Parathyroid adenoma (tissue), 2 donors: ENCODE results near the gene ABAT.
"Not testable (repeated sequence)": the region's sequence is repeated elsewhere in the genome, so short reads cannot be mapped to it uniquely, and the experiment has no call there.

Experiments
- H2AFZ ChIP-seq: fragments of 300-600 bp; sonication (generic); one replicate; pipeline ENCODE4 v1.7.0; 2017; ENCODE audit warnings: antibody characterized with exemption, mild to moderate bottlenecking
- H3K27ac ChIP-seq: fragments of 300-600 bp; sonication (generic); one replicate; pipeline ENCODE4 v1.7.0; 2017
- H3K27me3 ChIP-seq: fragments of 300-600 bp; sonication (generic); one replicate; pipeline ENCODE4 v1.7.0; 2017; ENCODE audit warnings: low read length; ENCODE audit not compliant: control insufficient read depth, insufficient read depth
- H3K36me3 ChIP-seq: fragments of 300-600 bp; sonication (generic); one replicate; pipeline ENCODE4 v1.7.0; 2017; ENCODE audit warnings: low read length; ENCODE audit not compliant: control insufficient read depth, insufficient read depth
- H3K4me1 ChIP-seq: fragments of 300-600 bp; sonication (generic); one replicate; pipeline ENCODE4 v1.7.0; 2017; ENCODE audit warnings: control low read depth
- H3K4me2 ChIP-seq: fragments of 300-600 bp; sonication (generic); one replicate; pipeline ENCODE4 v1.7.0; 2017; ENCODE audit warnings: low read length
- H3K4me3 ChIP-seq: fragments of 300-600 bp; sonication (generic); one replicate; pipeline ENCODE4 v1.7.0; 2017; ENCODE audit warnings: low read depth, low read length
- H3K79me2 ChIP-seq: fragments of 300-600 bp; sonication (generic); one replicate; pipeline ENCODE4 v1.7.0; 2017; ENCODE audit warnings: control low read depth
- H3K9ac ChIP-seq: fragments of 300-600 bp; sonication (generic); one replicate; pipeline ENCODE4 v1.7.0; 2017; ENCODE audit warnings: mild to moderate bottlenecking
- H3K9me3 ChIP-seq: fragments of 300-600 bp; sonication (generic); one replicate; pipeline ENCODE4 v1.7.0; 2017; ENCODE audit warnings: low read length; ENCODE audit not compliant: control insufficient read depth
- TF ChIP-seq, protein P1 (sequence below): fragments of 300-600 bp; sonication (generic); IDR thresholded peaks from one replicate; pipeline ENCODE4 v1.7.0; 2017; ENCODE audit warnings: antibody characterized with exemption, mild to moderate bottlenecking
- donor health status: primary hyperparathyroidism.

The ABAT gene

DNA sequence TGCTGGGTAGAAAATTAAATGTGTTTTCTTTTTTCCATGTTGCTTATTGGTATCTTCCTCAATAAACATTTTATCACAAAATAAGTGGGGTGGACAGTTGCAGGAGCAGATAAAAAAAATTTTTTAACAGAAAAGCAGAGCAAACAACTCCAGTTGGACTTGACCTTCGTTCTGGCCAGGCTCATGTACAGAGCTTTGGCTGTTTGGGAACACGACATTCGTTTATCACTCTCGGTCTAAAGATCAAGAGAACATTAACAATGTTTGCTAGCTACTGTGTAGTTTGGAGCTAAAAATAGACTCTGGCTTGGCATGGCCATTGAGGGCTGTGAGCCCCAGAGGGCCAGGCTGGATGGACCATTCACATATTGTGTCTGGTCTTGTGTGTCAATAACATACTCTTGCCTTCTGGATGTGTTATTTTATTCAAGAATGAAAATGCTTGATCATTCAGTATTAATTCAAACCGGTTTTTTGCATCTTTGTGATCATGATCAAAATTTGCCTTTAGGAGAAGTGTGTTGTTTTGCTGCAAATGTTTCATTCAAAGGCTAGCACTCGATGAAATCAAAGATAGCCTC, 66.4 kb downstream of the ABAT start:
- Histone ChIP-seq H3K27me3 (no peaks in the 10 kb centered on the region), H3K4me2 (no peak overlapping the region), H3K4me3 (no peak overlapping the region), H3K27ac (no peak overlapping the region), H3K4me1 (no peaks in the 10 kb centered on the region), H2AFZ (no peak overlapping the region), H3K9ac (no peak overlapping the region), H3K36me3 (no peaks in the 10 kb centered on the region), H3K9me3 (no peaks in the 10 kb centered on the region), H3K79me2 (no peaks in the 10 kb centered on the region)
- TF ChIP-seq, protein P1, sequence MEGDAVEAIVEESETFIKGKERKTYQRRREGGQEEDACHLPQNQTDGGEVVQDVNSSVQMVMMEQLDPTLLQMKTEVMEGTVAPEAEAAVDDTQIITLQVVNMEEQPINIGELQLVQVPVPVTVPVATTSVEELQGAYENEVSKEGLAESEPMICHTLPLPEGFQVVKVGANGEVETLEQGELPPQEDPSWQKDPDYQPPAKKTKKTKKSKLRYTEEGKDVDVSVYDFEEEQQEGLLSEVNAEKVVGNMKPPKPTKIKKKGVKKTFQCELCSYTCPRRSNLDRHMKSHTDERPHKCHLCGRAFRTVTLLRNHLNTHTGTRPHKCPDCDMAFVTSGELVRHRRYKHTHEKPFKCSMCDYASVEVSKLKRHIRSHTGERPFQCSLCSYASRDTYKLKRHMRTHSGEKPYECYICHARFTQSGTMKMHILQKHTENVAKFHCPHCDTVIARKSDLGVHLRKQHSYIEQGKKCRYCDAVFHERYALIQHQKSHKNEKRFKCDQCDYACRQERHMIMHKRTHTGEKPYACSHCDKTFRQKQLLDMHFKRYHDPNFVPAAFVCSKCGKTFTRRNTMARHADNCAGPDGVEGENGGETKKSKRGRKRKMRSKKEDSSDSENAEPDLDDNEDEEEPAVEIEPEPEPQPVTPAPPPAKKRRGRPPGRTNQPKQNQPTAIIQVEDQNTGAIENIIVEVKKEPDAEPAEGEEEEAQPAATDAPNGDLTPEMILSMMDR = no peak

DNA sequence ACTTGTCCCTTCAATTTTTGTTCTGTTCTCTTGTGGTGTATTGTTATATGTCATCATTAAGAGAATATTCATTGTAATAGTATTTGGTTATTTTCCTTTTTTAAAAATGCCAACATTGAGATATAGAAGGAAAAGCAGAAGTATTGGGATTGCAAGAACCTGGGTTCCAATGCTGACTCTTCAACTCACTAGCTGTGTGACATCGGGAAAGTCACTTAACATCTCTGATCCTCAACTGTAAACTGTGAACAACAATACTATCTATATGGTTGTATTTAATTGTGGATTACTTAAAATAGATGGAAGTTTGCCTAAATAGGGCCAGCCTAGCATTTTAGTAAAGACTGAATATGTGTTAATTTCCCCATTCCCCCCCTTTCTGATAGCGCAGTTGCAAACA, 67.2 kb downstream of the ABAT start:
- TF ChIP-seq, protein P1 = no peak
- Histone ChIP-seq H3K79me2 (no peaks in the 10 kb centered on the region), H3K9me3 (no peaks in the 10 kb centered on the region), H3K27ac (no peak overlapping the region), H3K27me3 (no peaks in the 10 kb centered on the region), H3K9ac (no peak overlapping the region), H3K4me2 (no peak overlapping the region), H2AFZ (no peak overlapping the region), H3K36me3 (no peaks in the 10 kb centered on the region), H3K4me1 (no peaks in the 10 kb centered on the region), H3K4me3 (no peak overlapping the region)

DNA sequence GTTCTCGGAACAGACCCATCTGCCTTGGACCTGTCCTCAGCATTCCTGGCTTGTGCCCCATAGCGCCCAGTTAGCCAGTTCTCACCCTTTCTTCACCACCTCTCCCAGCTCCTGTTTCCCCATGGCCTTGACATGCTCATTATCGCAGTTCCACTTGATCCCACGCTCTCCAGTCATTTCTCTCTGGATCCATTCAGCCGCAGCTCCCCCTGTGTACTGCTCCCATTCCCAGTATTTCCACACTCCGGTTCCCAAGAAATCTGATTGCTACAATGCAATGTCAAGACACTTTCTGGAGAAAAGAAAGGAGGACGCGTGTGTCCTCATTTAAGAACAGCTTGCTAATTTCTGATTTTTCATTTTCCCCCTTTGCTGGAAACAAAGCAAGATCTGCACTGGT, 67.7 kb downstream of the ABAT start:
- H3K9ac ChIP-seq = no peak overlapping the region
- no peak overlapping the region for H3K4me3 ChIP-seq
- no peak overlapping the region for H2AFZ ChIP-seq
- TF ChIP-seq, protein P1 = no peak
- H3K9me3 ChIP-seq = no peaks in the 10 kb centered on the region
- no peak overlapping the region for H3K27ac ChIP-seq
- no peak overlapping the region for H3K4me2 ChIP-seq
- no peaks in the 10 kb centered on the region for H3K27me3 ChIP-seq
- H3K36me3 ChIP-seq = no peaks in the 10 kb centered on the region
- H3K79me2 ChIP-seq = no peaks in the 10 kb centered on the region
- H3K4me1 ChIP-seq = no peaks in the 10 kb centered on the region

DNA sequence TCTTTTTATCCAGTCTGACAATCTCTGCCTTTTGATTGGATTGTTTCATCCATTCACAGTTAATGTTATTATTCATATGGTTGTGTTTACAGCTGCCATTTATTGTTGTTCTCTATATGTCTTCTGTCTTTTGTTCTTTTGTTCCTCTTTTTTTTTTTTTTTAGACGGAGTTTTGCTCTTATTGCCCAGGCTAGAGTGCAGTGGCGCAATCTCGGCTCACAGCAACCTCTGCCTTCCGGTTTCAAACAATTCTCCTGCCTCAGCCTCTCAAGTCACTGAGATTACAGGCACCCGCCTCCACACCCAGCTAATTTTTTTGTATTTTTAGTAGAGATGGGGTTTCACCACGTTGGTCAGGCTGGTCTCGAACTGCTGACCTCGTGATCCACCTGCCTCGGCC, 74.5 kb downstream of the ABAT start:
- H3K9me3 ChIP-seq, H3K27ac ChIP-seq, H3K27me3 ChIP-seq, H3K4me1 ChIP-seq, H3K79me2 ChIP-seq, H3K4me2 ChIP-seq, H3K4me3 ChIP-seq, H2AFZ ChIP-seq, H3K36me3 ChIP-seq, H3K9ac ChIP-seq: not testable (repeated sequence)

- Histone ChIP-seq H3K79me2 (no peaks in the 10 kb centered on the region), H3K4me3 (no peak overlapping the region)
These were observed 77.3 kb downstream of the ABAT start for GRCh38 chr16:8751481-8752311.

More at GRCh38 chr16:8751481-8752311, 77.3 kb downstream of the ABAT start:
- TF ChIP-seq, protein P1 = no peak
- Histone ChIP-seq H2AFZ (no peak overlapping the region), H3K36me3 (no peaks in the 10 kb centered on the region), H3K9ac (no peak overlapping the region), H3K4me1 (no peaks in the 10 kb centered on the region), H3K9me3 (no peaks in the 10 kb centered on the region), H3K27me3 (no peaks in the 10 kb centered on the region), H3K27ac (no peak overlapping the region), H3K4me2 (no peak overlapping the region)
